ENCODE data around the gene MED28. TPM values are rescaled to one million over a fixed set of nuclear protein-coding genes. Genes with fewer than 3 reads are reported as not detected.

Gene MED28
- polyA plus RNA-seq, 1 donor (not counting 4 experiments of a cell fraction or from before 2014, with no cell fraction given): 22.5 TPM

GRCh38 chr4:17639136-17639535 lies 24.7 kb downstream of the MED28 start:
- FAIRE-seq: no peak
- no peak for TF ChIP-seq CTCF (optimal IDR thresholded peaks at IDR 0.05 in 1 of 3, IDR thresholded peaks at IDR 0.05 in 1 of 3, conservative IDR thresholded peaks at IDR 0.05 in 1 of 3; ENCODE audit: extremely low read depth in 1 of 3, insufficient read depth in 2 of 3, low read length in 3 of 3)
- TF ChIP-seq EZH2 (IDR thresholded peaks at IDR 0.05; ENCODE audit: low read length): no peak

GRCh38 chr4:17642398-17642783 lies 27.9 kb downstream of the MED28 start:
- Histone ChIP-seq H3K9me3 (ENCODE audit: control insufficient read depth, low read depth, low read length) (no peaks in the 10 kb centered on the region), H3K4me3 (ENCODE audit: control insufficient read depth in 2 of 3, extremely low read depth in 1 of 3, insufficient read depth in 2 of 3, low read depth in 1 of 3, low read length in 3 of 3) (no peak overlapping the region), H3K79me2 (ENCODE audit: control insufficient read depth, insufficient read depth, low read length) (no peaks in the 10 kb centered on the region), H3K36me3 (ENCODE audit: control insufficient read depth in 2 of 2, extremely low read depth in 1 of 2, insufficient read depth in 2 of 2, low read length in 2 of 2) (peaks cover 3 to 8% of the 10 kb centered on the region in 2 experiments), H2AFZ (ENCODE audit: control insufficient read depth, low read length) (no peak overlapping the region), H3K27me3 (ENCODE audit: control insufficient read depth, extremely low read depth, insufficient read depth, low read length) (no peaks in the 10 kb centered on the region), H3K4me1 (ENCODE audit: control insufficient read depth, extremely low read depth, insufficient read depth, low read length) (no peaks in the 10 kb centered on the region), H3K4me2 (ENCODE audit: control insufficient read depth, extremely low read depth, insufficient read depth, low read depth, low read length) (no peak overlapping the region), H3K27ac (ENCODE audit: control insufficient read depth, insufficient read depth, low read length) (no peak overlapping the region), H3K9me1 (ENCODE audit: control insufficient read depth, extremely low read depth, insufficient read depth, low read length) (no peaks in the 10 kb centered on the region), H3K9ac (ENCODE audit: control insufficient read depth, extremely low read depth, insufficient read depth, low read length) (no peak overlapping the region), H4K20me1 (ENCODE audit: control insufficient read depth, extremely low read depth, insufficient read depth, low read length) (no peaks in the 10 kb centered on the region)
- FAIRE-seq (no peak), DNase-seq (ENCODE audit: low read depth, low spot score) (no peak)
- dilution Hi-C loops (cut with MboI; ENCODE audit: extremely low pct_ligation_motif_present, low sequenced_read_pairs): no loop called here
- TF ChIP-seq EZH2 (IDR thresholded peaks at IDR 0.05; ENCODE audit: low read length) (no peak), CTCF (optimal IDR thresholded peaks at IDR 0.05 in 1 of 3, IDR thresholded peaks at IDR 0.05 in 1 of 3, conservative IDR thresholded peaks at IDR 0.05 in 1 of 3; ENCODE audit: extremely low read depth in 1 of 3, insufficient read depth in 2 of 3, low read length in 3 of 3) (no peak)

More at GRCh38 chr4:17639136-17639535, 24.7 kb downstream of the MED28 start:
- dilution Hi-C loops (cut with MboI; ENCODE audit: extremely low pct_ligation_motif_present, low sequenced_read_pairs): no loop called here
- H3K4me1 ChIP-seq (ENCODE audit: control insufficient read depth, extremely low read depth, insufficient read depth, low read length): no peaks in the 10 kb centered on the region
- no peak overlapping the region for H3K9ac ChIP-seq (ENCODE audit: control insufficient read depth, extremely low read depth, insufficient read depth, low read length)
- no peak for DNase-seq (ENCODE audit: low read depth, low spot score)
- H3K36me3 ChIP-seq (ENCODE audit: control insufficient read depth in 2 of 2, extremely low read depth in 1 of 2, insufficient read depth in 2 of 2, low read length in 2 of 2): peaks cover 7 to 8% of the 10 kb centered on the region in 2 experiments
- no peaks in the 10 kb centered on the region for H3K9me3 ChIP-seq (ENCODE audit: control insufficient read depth, low read depth, low read length)
- H2AFZ ChIP-seq (ENCODE audit: control insufficient read depth, low read length): no peak overlapping the region
- H3K9me1 ChIP-seq (ENCODE audit: control insufficient read depth, extremely low read depth, insufficient read depth, low read length): no peaks in the 10 kb centered on the region
- H4K20me1 ChIP-seq (ENCODE audit: control insufficient read depth, extremely low read depth, insufficient read depth, low read length): peaks cover 2% of the 10 kb centered on the region
- no peak overlapping the region for H3K27ac ChIP-seq (ENCODE audit: control insufficient read depth, insufficient read depth, low read length)
- no peak overlapping the region for H3K4me2 ChIP-seq (ENCODE audit: control insufficient read depth, extremely low read depth, insufficient read depth, low read depth, low read length)
- H3K4me3 ChIP-seq (ENCODE audit: control insufficient read depth in 2 of 3, extremely low read depth in 1 of 3, insufficient read depth in 2 of 3, low read depth in 1 of 3, low read length in 3 of 3): no peak overlapping the region
- no peaks in the 10 kb centered on the region for H3K79me2 ChIP-seq (ENCODE audit: control insufficient read depth, insufficient read depth, low read length)
- no peaks in the 10 kb centered on the region for H3K27me3 ChIP-seq (ENCODE audit: control insufficient read depth, extremely low read depth, insufficient read depth, low read length)

Data from keratinocyte (primary cell).